Retinal pigment epithelial cell (primary cell): ENCODE results near the gene HES3.

Experiments
- DNase-seq: peaks from one replicate; pipeline ENCODE4 v3.0.0-alpha.2; 2010; ENCODE audit warnings: low read depth
- H3K4me3 ChIP-seq: 2 replicates; pipeline ENCODE4 v1.5.1; 2011; ENCODE audit warnings: mild to moderate bottlenecking, low read length, control low read depth, moderate library complexity
- CTCF ChIP-seq: conservative IDR thresholded peaks from 2 replicates; pipeline ENCODE4 v1.5.1; 2011; ENCODE audit warnings: low read depth, low read length, control low read depth, inconsistent platforms

HES3 gene

DNA sequence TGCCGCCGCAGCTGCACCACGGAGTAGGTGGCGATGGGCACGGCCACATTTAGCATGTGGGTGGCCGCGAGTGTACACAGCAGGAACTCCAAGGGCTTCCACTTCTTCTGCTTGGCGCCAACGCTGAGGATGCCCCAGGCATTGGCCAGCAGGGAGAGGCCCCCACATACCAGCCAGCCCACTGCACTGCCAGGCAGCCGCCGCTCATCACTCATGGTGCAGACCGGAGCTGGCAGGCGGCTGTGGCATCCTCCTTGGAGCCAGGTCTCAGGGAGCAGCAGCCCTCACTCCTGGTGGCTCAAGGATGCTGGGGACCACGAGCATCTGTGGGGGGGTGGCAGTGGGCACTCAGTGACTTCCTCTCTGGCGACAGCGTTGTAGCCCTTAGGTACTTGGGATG lies 10.7 kb downstream of the HES3 start:
- DNase-seq, result no peak
- no peak overlapping the region for H3K4me3 ChIP-seq
- TF ChIP-seq CTCF, result no peak

DNA sequence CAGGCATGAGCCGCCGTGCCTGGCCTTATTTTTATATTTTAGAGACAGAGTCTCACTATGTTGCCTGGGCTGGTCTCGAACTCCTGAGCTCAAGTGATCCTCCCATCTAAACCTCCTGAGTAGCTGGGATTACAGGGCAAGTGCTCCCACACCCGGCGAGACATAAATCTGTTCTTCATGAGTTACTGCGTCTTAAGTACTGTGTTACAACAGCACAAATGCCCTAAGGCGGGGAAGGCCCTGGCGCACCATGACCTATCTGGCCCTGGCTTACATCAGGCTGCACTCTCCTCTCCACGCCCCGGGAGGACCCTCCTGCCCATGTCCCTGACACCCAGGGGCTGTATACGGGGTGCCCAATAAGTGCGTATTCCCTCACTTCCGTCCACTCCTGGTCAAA lies 12.7 kb downstream of the HES3 start:
- no peak overlapping the region for H3K4me3 ChIP-seq
- no peak for DNase-seq
- TF ChIP-seq CTCF, result no peak

- no peak for TF ChIP-seq CTCF
- no peak for DNase-seq
- H3K4me3 ChIP-seq, result no peak overlapping the region
These were observed 13.6 kb downstream of the HES3 start for GRCh38 chr1:6257541-6258069.

DNA sequence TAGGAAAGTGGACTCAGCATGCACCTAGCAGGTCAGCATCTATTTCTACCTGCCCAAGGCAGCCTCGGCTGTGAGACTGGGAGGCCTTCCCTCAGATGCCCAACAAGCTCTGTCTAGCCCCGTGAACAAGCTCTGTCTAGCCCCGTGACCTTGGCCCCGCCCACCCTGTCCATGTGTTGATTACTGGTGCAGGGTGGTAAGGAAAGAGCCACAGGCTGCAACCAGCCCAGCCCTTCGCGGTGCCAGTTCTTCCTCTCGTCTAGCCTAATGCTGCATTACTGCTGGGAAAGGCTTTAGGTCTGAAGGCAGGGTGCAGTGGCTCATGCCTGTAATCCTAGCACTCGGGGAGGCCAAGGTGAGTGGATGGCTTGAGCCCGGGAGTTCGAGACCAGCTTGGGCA lies 14.7 kb downstream of the HES3 start:
- DNase-seq, result no peak
- H3K4me3 ChIP-seq, result no peak overlapping the region
- TF ChIP-seq CTCF, result no peak

DNA sequence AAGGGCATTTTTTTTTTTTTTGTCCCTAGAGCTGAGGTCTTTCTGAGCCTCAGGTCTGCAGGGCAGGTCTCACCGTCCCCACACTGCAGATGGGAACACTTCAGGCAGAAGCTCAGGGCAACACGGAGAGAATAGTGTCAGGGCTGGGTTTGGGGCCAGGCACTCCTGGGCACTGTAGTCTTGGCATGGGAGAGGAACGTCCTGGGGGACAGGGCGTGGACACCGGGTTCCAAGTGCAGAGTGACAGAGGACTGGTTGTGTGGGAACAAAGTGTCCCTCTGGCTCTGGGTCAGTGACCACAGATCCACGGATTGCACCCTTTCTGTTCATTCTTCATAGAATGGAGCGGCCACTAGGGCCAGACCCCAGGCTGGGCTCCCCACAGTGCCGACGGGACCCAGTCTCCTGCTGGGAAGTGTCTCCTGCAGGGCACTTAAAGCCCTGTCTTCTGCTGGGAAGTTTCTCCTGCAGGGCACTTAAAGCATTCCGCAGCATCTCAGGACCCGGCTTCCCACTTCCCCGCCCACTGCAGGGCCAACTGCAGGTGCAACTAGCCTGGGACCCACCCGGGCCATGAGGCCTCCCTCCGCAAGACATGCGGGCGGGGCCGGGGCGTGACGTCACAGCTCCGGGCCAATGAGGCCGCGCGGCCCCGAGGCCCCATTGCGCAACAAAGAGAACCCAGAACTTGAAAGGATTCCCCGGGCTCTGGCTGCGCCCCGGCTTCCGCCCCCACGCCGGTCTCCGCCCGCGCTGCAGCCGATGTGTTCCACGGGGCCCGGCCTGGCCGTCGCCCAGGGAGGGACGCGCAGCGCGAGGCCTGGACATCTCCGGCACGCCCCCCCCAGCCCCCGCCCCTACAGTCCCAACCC lies 15.7 kb downstream of the HES3 start:
- peak overlapping the region; percentile 38 for H3K4me3 ChIP-seq
- TF ChIP-seq CTCF, result no peak
- DNase-seq, result no peak

DNA sequence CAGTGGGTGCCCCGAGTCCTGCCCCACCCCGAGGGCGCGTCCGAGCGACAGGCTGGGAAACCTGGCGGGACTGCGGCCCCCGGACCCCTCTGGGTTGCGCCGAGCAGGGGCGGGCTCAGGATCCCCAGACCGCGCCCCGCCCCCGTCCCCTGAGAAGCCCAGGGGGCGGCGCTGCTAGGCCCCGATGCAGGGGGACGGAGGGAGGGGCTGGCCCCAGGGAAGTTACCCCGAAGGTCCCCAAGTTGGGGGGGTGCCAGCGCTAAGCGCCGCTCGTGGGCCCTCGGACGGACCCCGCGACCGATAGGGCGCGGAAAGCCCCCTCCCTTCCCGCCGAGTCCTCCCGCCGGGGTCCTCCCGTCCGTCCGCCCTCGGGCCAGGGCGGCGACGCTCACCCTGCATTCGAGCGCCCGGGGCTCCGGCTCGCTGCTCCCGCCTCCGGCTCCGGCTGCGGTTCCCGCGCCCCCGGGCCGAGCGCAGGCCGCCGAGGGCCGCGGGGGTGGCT lies 16.5 kb downstream of the HES3 start:
- TF ChIP-seq CTCF, result no peak
- no peak for DNase-seq
- H3K4me3 ChIP-seq, result peak overlapping the region; percentile 38
